WERI-Rb-1 (cell line): ENCODE results near the gene SNX30.

Experiments
- DNase-seq: peaks from one replicate; pipeline ENCODE4 v3.0.0-alpha.2; 2020
- H3K27ac ChIP-seq: fragments of 250-450 bp; sonication (Bioruptor Pico); 2 replicates; pipeline ENCODE4 v1.5.1; 2020; ENCODE audit warnings: mild to moderate bottlenecking, moderate library complexity
- H3K27me3 ChIP-seq: fragments of 250-450 bp; sonication (Bioruptor Pico); 2 replicates; pipeline ENCODE4 v1.5.1; 2021; ENCODE audit warnings: mild to moderate bottlenecking, low read depth, moderate library complexity; ENCODE audit not compliant: insufficient read depth, severe bottlenecking
- H3K36me3 ChIP-seq: fragments of 250-450 bp; sonication (Bioruptor Pico); 2 replicates; pipeline ENCODE4 v1.5.1; 2020; ENCODE audit warnings: mild to moderate bottlenecking, moderate library complexity
- H3K4me3 ChIP-seq: 2 replicates; pipeline ENCODE4 v1.5.1; 2011; ENCODE audit warnings: low read depth, mild to moderate bottlenecking, control low read depth, low read length
- H3K9me3 ChIP-seq: fragments of 250-450 bp; sonication (Bioruptor Pico); 2 replicates; pipeline ENCODE4 v1.5.1; 2021; ENCODE audit warnings: mild to moderate bottlenecking, moderate library complexity; ENCODE audit not compliant: severe bottlenecking
- TF ChIP-seq, protein P1 (sequence below): IDR thresholded peaks from 2 replicates; pipeline ENCODE4 v1.5.1; 2011; ENCODE audit warnings: low read depth, mild to moderate bottlenecking, control low read depth, inconsistent platforms, low read length

Gene SNX30

DNA sequence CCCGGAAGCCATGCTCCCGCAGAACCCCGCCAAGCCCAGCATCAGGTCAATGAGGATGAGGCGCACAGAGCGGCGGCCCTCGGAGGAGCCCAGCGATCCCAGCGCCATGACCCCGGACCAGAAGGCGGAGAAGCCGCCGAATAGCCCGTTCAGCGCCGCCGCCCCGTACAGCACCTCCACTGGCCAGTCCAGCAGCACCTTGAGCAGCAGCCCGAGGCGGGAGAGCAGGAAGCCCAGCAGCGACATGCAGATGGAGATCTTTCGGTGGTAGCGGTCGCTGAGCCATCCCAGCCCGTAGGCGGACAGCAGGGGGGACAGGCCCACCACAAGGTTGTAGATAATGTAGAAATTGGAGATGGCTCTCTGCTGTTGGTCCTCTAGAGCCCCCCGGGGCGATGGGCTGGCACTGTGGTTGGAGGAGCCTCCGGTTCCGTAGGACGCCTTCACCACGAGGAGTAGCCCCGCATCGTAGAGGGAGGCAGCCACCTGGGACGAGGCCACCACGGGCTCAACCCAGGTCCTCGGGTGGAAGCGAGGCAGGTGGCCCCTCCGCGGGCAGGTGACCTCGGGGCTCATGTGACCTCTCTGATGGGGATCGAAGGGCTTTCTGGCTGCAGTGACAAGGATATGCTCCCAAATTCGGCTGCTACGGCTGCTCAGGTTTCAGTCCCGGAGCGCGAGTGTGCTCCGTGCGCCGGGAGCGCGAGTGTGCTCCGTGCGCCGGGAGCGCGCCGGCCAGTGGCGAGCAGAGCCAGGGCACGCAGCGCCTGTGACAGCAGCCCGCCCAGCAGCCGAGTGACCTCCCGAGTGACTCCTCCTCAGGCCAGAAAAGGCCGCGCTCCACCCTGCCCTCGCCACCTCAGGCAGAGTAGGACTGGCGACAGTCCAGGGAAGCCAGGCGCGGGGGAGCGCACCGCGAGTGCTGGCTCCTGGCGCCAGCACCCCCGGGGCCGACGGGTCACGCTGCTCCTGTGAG is 139.8 kb downstream of the SNX30 start, which contains the start of gene SLC46A2:
TSS of gene SLC46A2 (minus strand) at position 771 of the 976 bp plus-strand sequence. CDS start at position 576, 195 bp downstream.
- no peak within 1 kb of the TSS for H3K27ac ChIP-seq
- TF ChIP-seq, protein P1, sequence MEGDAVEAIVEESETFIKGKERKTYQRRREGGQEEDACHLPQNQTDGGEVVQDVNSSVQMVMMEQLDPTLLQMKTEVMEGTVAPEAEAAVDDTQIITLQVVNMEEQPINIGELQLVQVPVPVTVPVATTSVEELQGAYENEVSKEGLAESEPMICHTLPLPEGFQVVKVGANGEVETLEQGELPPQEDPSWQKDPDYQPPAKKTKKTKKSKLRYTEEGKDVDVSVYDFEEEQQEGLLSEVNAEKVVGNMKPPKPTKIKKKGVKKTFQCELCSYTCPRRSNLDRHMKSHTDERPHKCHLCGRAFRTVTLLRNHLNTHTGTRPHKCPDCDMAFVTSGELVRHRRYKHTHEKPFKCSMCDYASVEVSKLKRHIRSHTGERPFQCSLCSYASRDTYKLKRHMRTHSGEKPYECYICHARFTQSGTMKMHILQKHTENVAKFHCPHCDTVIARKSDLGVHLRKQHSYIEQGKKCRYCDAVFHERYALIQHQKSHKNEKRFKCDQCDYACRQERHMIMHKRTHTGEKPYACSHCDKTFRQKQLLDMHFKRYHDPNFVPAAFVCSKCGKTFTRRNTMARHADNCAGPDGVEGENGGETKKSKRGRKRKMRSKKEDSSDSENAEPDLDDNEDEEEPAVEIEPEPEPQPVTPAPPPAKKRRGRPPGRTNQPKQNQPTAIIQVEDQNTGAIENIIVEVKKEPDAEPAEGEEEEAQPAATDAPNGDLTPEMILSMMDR: no peak
- DNase-seq: no peak
- H3K36me3 ChIP-seq: no peaks in the 10 kb centered on the region
- H3K27me3 ChIP-seq: no peaks in the 10 kb centered on the region
- no peak within 1 kb of the TSS for H3K4me3 ChIP-seq
- H3K9me3 ChIP-seq: no peaks in the 10 kb centered on the region

DNA sequence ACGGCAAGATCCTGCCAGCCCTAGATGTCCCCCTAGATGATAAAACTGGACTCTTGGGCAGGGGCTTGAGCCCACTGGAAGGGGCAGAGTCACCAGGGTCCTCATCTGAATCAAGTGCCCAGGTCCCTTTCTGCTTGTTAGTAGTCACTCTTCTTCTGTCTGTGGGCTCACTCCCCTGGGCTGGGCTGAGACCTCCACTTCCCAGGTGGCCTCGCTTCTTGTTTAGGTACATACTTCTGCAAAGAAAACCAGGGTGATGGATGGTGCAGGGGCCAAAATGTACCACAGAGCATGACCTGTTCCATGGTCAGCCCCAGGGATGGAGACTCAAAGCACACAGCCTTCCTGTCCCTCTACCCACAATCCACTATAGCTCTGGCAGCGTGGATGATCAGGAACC is 141.0 kb downstream of the SNX30 start:
- Histone ChIP-seq H3K36me3 (no peaks in the 10 kb centered on the region), H3K27me3 (no peaks in the 10 kb centered on the region), H3K4me3 (no peak overlapping the region), H3K9me3 (no peaks in the 10 kb centered on the region), H3K27ac (no peak overlapping the region)
- DNase-seq: no peak
- TF ChIP-seq, protein P1: no peak

DNA sequence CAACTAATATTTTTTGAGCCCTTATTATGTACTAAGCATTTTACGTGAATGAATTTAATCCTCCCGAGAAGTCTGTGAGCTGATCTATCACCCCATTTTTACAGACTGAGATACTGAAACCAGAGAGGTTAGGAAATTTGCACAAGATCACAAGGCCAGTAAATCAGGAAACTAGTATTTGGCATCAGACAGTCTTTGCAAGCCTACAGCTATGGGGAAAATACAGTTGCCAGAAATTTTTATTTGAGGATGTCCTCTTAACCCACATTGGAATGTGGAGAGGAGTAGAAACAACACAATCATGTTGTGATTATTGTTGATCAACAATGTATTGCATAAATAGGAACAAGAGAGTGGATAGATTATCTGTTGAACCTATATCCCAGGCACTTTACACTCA is 142.4 kb downstream of the SNX30 start:
- no peak overlapping the region for H3K27ac ChIP-seq
- TF ChIP-seq, protein P1: no peak
- H3K4me3 ChIP-seq: no peak overlapping the region
- H3K9me3 ChIP-seq: no peaks in the 10 kb centered on the region
- no peak for DNase-seq
- no peaks in the 10 kb centered on the region for H3K36me3 ChIP-seq
- no peaks in the 10 kb centered on the region for H3K27me3 ChIP-seq

DNA sequence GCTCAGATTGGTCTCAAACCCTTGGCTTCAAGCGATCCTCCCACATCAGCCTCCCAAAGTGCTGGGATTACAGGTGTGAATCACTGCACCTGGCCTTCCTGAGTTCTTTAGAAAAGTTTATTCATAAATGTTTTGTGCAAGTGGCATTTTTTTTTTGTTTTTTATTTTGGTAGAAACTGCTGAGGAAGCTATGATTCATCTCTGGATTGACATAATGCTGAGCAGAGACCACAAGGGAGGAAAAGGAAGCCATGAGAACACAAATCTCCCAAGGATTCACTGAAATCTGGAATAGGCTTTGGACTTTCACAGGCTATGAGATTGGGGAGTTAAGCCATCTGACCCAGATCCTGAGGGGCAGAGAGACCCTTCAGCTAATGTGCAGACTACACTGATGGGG is 143.5 kb downstream of the SNX30 start:
- Histone ChIP-seq H3K27me3 (no peaks in the 10 kb centered on the region), H3K4me3 (no peak overlapping the region), H3K36me3 (no peaks in the 10 kb centered on the region), H3K27ac (no peak overlapping the region), H3K9me3 (no peaks in the 10 kb centered on the region)
- TF ChIP-seq, protein P1: no peak
- DNase-seq: no peak

DNA sequence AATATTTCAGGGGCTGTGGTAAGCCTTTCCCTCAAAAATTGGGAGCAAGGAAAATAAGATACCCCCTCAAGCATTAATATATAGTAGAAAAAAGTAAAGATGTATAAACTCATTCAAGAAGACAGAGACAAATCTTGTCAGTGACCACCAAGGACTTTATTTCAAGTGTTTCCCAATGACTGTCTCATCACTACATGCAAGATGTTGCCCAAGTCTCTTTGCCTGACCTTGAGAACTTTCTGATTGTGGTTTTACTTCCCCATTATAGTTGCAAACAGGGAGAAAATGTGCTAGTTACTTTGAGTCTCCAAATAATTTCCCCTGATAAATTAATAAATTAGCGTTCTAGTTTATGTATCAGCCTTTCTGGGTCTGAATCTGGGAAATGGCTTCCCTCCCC is 144.1 kb downstream of the SNX30 start:
- Histone ChIP-seq H3K36me3 (no peaks in the 10 kb centered on the region), H3K27ac (no peak overlapping the region), H3K9me3 (no peaks in the 10 kb centered on the region), H3K27me3 (no peaks in the 10 kb centered on the region), H3K4me3 (no peak overlapping the region)
- TF ChIP-seq, protein P1: no peak
- no peak for DNase-seq
